Ectodermal cell (in vitro differentiated cells): ENCODE results near the gene LCN10.

ENCODE experiments used
- H3K27ac ChIP-seq: 2 replicates; pipeline ENCODE4 v1.7.0; 2013; ENCODE audit warnings: mild to moderate bottlenecking, low read depth, low read length; ENCODE audit not compliant: insufficient read depth, poor library complexity, severe bottlenecking
- H3K27me3 ChIP-seq: 2 replicates; pipeline ENCODE4 v1.7.0; 2013; ENCODE audit warnings: mild to moderate bottlenecking, low read length; ENCODE audit not compliant: insufficient read depth, control insufficient read depth, poor library complexity, severe bottlenecking
- H3K36me3 ChIP-seq: one replicate; pipeline ENCODE4 v1.7.0; 2013; ENCODE audit warnings: low read length; ENCODE audit not compliant: control insufficient read depth, insufficient read depth
- H3K4me1 ChIP-seq: one replicate; pipeline ENCODE4 v1.7.0; 2013; ENCODE audit warnings: low read length; ENCODE audit not compliant: control insufficient read depth, insufficient read depth
- H3K4me3 ChIP-seq: 2 replicates; pipeline ENCODE4 v1.7.0; 2013; ENCODE audit warnings: low read depth, low read length, control low read depth; ENCODE audit not compliant: insufficient read depth
- H3K9me3 ChIP-seq: 2 replicates; pipeline ENCODE4 v1.7.0; 2013; ENCODE audit warnings: mild to moderate bottlenecking, low read length, moderate library complexity; ENCODE audit not compliant: control insufficient read depth
- WGBS, 2 experiments: methylation state at CpG; one replicate each; pipeline ENCODE4 v1.1.7; 2013; ENCODE audit warnings: missing lambda C conversion rate in 2 of 2; 5-methylcytosine and 5-hydroxymethylcytosine counted together

Gene LCN10

DNA sequence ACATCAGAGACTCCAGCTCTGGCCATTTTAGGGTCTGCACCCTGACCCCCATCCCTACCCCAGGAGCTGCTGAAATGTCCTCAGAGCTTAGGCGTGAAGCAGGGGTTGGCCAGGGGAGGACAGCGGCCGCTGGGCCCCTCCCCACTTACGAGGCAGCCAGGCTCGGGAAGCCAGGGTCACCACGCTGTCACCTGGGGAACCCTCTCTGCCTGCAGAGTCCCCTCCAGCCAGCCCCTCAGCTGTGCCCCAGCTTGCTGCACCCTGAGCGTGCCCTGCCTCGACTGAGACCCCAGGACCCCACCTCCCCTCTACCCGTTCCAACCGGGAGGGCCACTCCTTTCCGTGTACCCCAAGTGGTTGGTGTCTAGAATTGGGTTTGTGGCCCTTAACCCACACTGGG is 2.7 kb downstream of the LCN10 start:
- Histone ChIP-seq H3K9me3 (no peaks in the 10 kb centered on the region), H3K27me3 (no peaks in the 10 kb centered on the region), H3K36me3 (no peaks in the 10 kb centered on the region), H3K27ac (no peak overlapping the region), H3K4me1 (peaks cover 19% of the 10 kb centered on the region), H3K4me3 (no peak overlapping the region)
- 92 to 93% methylated on average over 11 of the region's 11 CpGs for WGBS, 2 experiments

DNA sequence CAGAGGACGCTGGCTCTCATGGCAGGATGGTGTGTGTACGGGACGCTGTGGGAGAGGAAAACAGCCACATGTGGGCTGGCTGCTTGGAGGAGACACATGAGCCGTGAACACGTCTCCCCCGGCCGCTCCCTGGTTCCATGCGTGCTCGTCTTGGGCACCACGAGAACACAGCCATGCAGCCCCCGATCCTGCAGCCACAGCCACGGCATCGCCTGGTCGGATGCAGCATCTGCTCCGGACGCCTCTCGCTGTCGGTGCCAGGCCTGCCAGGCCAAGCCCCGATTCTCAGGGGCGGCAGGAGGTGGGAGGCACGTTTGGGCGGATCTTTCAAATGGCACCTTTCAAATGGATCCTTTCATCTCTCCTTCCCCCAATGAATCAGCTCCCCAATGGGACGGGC is 3.2 kb downstream of the LCN10 start:
- H3K4me3 ChIP-seq: no peak overlapping the region
- no peaks in the 10 kb centered on the region for H3K36me3 ChIP-seq
- WGBS, 2 experiments: 93% methylated on average over 23 of the region's 23 CpGs
- no peaks in the 10 kb centered on the region for H3K27me3 ChIP-seq
- peaks cover 19% of the 10 kb centered on the region for H3K4me1 ChIP-seq
- no peak overlapping the region for H3K27ac ChIP-seq
- H3K9me3 ChIP-seq: no peaks in the 10 kb centered on the region

DNA sequence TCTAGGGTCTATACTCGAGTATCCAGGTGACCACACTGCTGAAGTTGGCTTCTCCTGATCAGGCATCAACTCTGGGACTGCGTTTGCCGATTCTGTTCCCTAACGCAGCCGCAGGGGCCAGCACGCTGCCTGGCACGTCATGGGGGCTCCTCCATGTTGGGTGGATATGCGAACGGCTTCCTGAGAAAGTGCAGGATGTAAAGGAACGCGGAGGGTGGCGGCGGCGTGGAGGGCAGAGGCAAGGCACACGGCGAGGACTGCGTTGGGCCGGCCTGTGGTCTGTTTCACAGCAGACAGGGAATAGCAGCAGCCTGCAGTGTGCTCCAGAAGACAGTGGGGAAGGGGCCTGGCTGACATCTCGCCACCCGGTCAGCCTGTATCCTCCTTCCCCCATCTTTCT is 3.8 kb downstream of the LCN10 start:
- Histone ChIP-seq H3K27me3 (no peaks in the 10 kb centered on the region), H3K9me3 (no peaks in the 10 kb centered on the region), H3K4me1 (peaks cover 19% of the 10 kb centered on the region), H3K36me3 (no peaks in the 10 kb centered on the region), H3K4me3 (no peak overlapping the region), H3K27ac (no peak overlapping the region)
- WGBS, 2 experiments: 93 to 94% methylated on average over 20 of the region's 20 CpGs

DNA sequence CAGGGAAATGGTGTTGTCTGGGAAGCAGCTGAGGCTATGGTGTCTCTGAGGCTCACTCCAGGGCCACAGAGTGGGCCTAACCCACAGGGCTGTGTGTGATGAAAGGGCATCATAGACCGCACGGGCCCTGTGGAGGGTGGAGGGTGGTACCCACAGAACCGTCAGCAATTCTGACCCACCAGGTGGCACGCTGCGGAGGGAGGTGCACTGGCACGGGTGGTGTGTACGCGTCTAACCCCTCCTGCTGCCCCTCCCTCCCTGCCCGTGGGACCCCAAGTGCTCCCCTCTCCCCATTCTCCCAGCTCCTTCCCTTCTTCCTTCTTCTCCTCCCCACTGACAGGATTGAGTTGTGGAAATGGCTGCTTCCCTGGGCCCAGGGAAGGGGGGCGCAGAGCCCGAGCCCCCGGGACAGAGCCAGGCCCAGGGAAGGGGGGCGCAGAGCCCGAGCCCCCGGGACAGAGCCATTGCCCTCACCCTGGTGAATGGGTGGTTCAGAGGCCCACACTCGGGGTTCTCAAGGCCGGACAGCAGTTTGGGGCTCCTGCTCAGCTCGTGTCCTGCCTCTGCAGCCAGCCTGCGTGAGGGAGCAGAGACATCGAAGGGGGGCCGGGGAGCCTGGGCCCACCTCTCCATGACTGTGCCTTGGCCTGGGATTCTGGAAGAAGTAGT is 6.8 kb downstream of the LCN10 start:
- Histone ChIP-seq H3K36me3 (no peaks in the 10 kb centered on the region), H3K27me3 (no peaks in the 10 kb centered on the region), H3K4me3 (no peak overlapping the region), H3K4me1 (no peaks in the 10 kb centered on the region), H3K27ac (no peak overlapping the region), H3K9me3 (no peaks in the 10 kb centered on the region)
- 90 to 91% methylated on average over 21 of the region's 21 CpGs for WGBS, 2 experiments

DNA sequence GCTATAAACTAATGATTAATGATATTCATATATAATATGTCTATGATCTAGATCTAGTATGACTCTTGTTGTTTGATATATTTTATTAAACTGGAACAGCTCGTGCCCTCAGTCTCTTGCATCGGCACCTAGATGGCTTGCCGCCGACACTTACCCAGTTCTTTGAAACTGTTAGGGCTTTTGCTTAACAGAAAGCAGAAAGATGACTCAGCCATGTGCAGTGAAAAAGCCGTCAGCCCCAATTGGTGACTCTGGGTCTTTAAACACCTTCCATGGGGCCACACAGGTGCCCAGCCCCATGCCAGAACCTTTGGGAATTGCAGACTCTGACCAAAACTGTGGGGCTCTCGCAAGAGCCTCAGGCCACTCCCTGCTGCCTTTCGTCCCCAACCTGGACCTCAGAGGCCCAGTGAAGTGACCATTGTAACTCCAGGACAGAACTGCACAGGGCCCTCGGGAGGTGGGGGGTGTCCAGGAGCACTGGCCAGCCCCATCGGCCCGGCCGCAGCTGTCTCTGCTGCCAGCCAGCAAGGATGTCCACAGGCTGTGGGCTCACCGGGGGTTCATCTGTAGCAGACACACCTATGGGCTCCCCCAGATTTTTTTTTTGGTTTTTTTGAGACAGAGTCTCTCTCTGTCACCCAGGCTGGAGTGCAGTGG is 7.8 kb downstream of the LCN10 start:
- Histone ChIP-seq H3K36me3 (no peaks in the 10 kb centered on the region), H3K4me1 (no peaks in the 10 kb centered on the region), H3K9me3 (no peaks in the 10 kb centered on the region), H3K27me3 (no peaks in the 10 kb centered on the region), H3K27ac (no peak overlapping the region), H3K4me3 (no peak overlapping the region)
- 87 to 88% methylated on average over 12 of the region's 12 CpGs for WGBS, 2 experiments

DNA sequence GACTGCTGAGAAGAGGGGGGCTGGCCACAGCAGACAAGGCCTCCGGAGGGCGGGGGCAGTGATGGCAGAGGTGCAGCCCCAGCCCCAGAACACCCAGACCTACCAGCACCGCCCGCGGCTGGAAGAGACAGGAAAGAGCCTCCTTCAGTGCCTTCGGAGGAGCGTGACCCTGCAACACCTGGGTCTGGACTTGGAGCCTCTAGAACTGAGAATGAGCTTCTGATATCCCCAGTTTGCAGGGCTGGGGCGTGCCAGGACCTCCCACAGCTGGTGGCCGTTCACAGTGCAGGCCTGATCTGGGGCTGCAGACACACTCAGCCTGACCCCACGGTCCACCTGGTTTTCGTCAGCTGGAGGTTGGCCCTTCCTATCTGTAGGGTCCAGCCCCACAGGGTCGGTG is 9.1 kb downstream of the LCN10 start:
- Histone ChIP-seq H3K27me3 (peaks cover 12% of the 10 kb centered on the region), H3K4me3 (no peak overlapping the region), H3K9me3 (no peaks in the 10 kb centered on the region), H3K4me1 (no peaks in the 10 kb centered on the region), H3K36me3 (no peaks in the 10 kb centered on the region), H3K27ac (no peak overlapping the region)
- 92 to 94% methylated on average over 12 of the region's 12 CpGs for WGBS, 2 experiments

DNA sequence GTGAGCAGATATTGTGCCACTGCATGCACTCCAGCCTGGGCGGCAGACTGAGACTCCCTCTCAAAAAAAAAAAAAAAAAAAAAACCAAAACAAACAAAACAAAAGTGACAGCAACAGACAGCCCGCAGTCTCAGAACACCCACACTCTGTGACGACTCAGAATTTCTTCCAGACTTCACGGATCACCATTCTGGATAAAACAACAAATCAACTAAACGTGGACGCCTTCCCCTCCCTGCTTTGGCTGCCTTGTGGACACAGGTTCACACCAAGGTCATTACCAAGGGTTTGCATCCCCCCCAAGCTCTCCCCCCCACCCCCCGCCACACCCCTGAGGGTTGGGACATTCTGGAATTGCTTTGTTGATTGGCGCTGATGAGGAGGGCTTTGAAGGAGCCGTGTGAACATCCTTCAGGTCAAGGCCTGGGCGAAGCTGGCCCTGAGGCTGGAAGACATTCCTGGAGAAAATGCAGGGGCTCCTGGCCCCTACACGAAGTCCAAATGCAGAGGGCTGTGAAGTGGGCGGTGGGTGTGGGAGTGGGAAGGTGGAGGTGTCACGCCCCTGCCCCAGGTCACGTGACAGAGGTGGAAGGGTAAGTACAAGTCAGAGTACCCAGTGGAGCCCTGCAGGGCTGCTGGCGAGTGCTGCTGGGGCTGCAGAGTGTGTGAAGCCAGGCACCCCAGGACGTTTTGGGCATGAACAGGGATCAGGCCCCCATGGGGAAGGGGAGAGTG is 10.1 kb downstream of the LCN10 start:
- 80% methylated on average over 15 to 16 of the region's 16 CpGs for WGBS, 2 experiments
- Histone ChIP-seq H3K4me3 (no peak overlapping the region), H3K27me3 (peaks cover 17% of the 10 kb centered on the region), H3K9me3 (no peaks in the 10 kb centered on the region), H3K4me1 (no peaks in the 10 kb centered on the region), H3K36me3 (no peaks in the 10 kb centered on the region), H3K27ac (no peak overlapping the region)

DNA sequence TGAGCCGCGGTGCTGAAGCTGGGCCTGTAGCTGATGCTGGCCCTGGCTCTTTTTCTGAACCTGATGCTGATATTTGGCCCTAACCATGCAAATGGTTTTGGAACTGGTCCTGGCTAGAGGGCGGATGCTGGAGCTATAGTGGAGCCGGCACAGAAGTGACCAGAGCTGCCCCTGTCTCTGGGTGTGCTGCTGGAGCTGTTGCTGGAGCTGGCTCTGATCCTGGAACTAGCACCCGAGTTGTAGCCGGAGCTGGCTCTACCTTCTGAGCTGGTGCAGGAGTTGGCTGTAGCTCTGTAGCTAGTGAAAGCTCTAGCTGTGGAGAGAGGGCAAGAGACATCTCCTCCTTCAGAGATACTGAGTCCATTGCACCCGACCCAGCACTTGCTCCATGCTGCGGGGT is 12.8 kb downstream of the LCN10 start:
- Histone ChIP-seq H3K27me3 (peaks cover 17% of the 10 kb centered on the region), H3K27ac (no peak overlapping the region), H3K36me3 (peaks cover 10% of the 10 kb centered on the region), H3K4me3 (no peak overlapping the region), H3K4me1 (peaks cover 16% of the 10 kb centered on the region), H3K9me3 (no peaks in the 10 kb centered on the region)
- WGBS, 2 experiments: 93 to 96% methylated on average over 8 of the region's 8 CpGs

DNA sequence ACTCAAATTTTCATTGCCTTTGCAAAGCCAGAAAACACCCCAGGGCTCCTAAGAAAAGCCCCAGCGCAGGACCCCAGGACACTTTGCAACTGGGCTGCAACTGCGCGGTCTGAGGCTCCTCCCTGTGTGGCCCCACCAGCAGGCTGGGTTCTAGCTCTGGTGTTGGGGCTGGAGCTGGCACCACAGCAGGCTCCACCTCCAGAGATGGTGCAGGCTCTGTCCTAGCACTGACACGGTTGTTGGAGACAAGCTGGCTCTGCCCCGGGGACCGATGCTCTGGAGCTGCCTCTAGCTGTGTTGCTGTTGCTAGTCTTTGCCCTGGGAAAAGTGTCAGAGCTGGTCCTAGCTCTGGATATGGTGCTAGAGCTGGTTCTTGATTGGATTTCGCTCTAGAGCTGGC is 13.6 kb downstream of the LCN10 start:
- peaks cover 17% of the 10 kb centered on the region for H3K36me3 ChIP-seq
- peaks cover 17% of the 10 kb centered on the region for H3K27me3 ChIP-seq
- 84 to 87% methylated on average over 7 of the region's 7 CpGs for WGBS, 2 experiments
- H3K4me1 ChIP-seq: peaks cover 16% of the 10 kb centered on the region
- H3K4me3 ChIP-seq: peak overlapping the region; percentile 97
- no peaks in the 10 kb centered on the region for H3K9me3 ChIP-seq
- H3K27ac ChIP-seq: no peak overlapping the region

DNA sequence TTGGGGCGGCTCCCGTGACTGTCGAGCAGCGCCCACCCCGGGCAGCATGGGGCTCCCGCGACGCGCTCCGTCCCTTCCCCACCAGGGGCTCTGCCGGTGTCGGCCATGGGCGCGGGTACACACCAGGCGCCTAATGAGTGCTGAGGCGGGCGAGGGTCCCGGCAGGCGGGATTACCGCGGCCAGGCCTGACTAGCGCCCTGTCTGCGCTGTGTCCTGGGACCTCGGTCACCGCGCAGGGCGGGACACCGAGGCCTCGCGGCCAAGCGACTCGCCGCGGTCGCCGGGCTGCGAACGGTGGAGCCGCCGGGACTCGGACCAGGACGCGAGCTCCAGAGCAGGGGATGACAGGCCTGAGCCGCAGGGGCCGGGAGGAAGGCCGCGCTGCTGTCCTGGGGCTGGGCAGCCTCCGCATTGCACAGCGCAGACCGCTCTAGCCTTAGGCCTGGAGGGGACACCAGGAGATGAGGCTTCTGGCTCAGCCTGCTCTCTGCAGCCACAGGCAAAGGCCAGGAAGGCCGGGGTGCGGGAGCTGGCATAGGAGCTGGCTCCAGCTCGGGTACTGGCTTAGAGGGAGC is 14.1 kb downstream of the LCN10 start:
- no peaks in the 10 kb centered on the region for H3K9me3 ChIP-seq
- peaks cover 22% of the 10 kb centered on the region for H3K36me3 ChIP-seq
- H3K27ac ChIP-seq: no peak overlapping the region
- H3K27me3 ChIP-seq: peaks cover 17% of the 10 kb centered on the region
- 6 to 8% methylated on average over 53 of the region's 53 CpGs for WGBS, 2 experiments
- peaks cover 16% of the 10 kb centered on the region for H3K4me1 ChIP-seq
- peak overlapping the region; percentile 97 for H3K4me3 ChIP-seq
